K562 (cell line): Measurements from ENCODE around the gene MPZL3. TPM values are rescaled to one million over a fixed set of nuclear protein-coding genes. Genes with fewer than 3 reads are reported as not detected.

Source experiments
- ATAC-seq: fragments of 200-7000 bp; cut with Tn5 transposase; 3 replicates; pipeline ENCODE4 v1.9.1; 2020; ENCODE audit warnings: moderate library complexity
- BruUV-seq: library from RNA; stranded (reverse); fragments of 400-500 nt; replicated peaks from 2 replicates; lab custom pipeline; 2021; lab: Mats Ljungman, UMichigan
- CTCF ChIA-PET: fragments of 300-600 bp; formaldehyde crosslinking; extraction: SDS; loops from one replicate; lab custom pipeline; 2021; ENCODE audit warnings: low intra/inter-chr PET ratio; lab: Yijun Ruan, JAX
- POLR2A ChIA-PET: fragments of 300-600, 350-650 bp; sonication (Branson Sonifier 250); formaldehyde crosslinking; extraction: SDS; loops from one replicate; lab custom pipeline; 2021; ENCODE audit warnings: antibody characterized with exemption, inconsistent platforms; lab: Yijun Ruan, JAX
- DNase-seq, 4 experiments: peaks; one replicate each; pipeline versions ENCODE4 v3.0.0 to v3.0.0-alpha.2; 2011 to 2018; ENCODE audit warnings: low spot score in 3 of 4, mixed read lengths in 3 of 4; ENCODE audit errors: extremely low read depth in 1 of 4
- FAIRE-seq: peaks from 2 replicates; lab custom pipeline; 2011; peaks lifted over from hg19 to GRCh38; lab: Jason Lieb, UNC
- H2AFZ ChIP-seq: 2 replicates; pipeline ENCODE4 v1.6.0; 2011; ENCODE audit warnings: low read depth, low read length, control low read depth, inconsistent platforms
- H3K27ac ChIP-seq: fragments of 200-600 bp; 3 replicates; pipeline ENCODE4 v1.8.0; 2011; ENCODE audit warnings: low read depth, mild to moderate bottlenecking, control low read depth, inconsistent platforms, low read length, moderate library complexity, mixed read lengths; ENCODE audit errors: extremely low read depth
- H3K27me3 ChIP-seq, 2 experiments: fragments of 300-600 bp in 1 of 2; 2 replicates in 1 of 2; 3 replicates in 1 of 2; pipeline versions ENCODE4 v1.6.0 to v1.8.0; 2011; ENCODE audit warnings: inconsistent platforms in 2 of 2, low read length in 2 of 2, mild to moderate bottlenecking in 1 of 2, mixed read lengths in 1 of 2, moderate library complexity in 1 of 2; ENCODE audit not compliant: control insufficient read depth in 2 of 2, insufficient read depth in 2 of 2
- H3K36me3 ChIP-seq: fragments of 300-600 bp; 3 replicates; pipeline ENCODE4 v1.8.0; 2011; ENCODE audit warnings: mild to moderate bottlenecking, low read length, inconsistent platforms; ENCODE audit not compliant: control insufficient read depth, insufficient read depth
- H3K4me1 ChIP-seq, 2 experiments: fragments of 200-600 bp in 1 of 2; replicated peaks in 1 of 2; 2 replicates in 1 of 2; 3 replicates in 1 of 2; pipeline versions ENCODE4 v1.5.1 to v1.8.0; 2011; ENCODE audit warnings: inconsistent platforms in 2 of 2, low read length in 2 of 2, mild to moderate bottlenecking in 1 of 2, mixed read lengths in 1 of 2, moderate library complexity in 1 of 2; ENCODE audit not compliant: control insufficient read depth in 2 of 2, insufficient read depth in 2 of 2
- H3K4me2 ChIP-seq: 2 replicates; pipeline ENCODE4 v1.6.1; 2011; ENCODE audit warnings: low read length, control low read depth, inconsistent platforms, mixed read lengths; ENCODE audit not compliant: insufficient read depth
- H3K4me3 ChIP-seq: fragments of 200-600 bp; sonication (generic), shearing (Covaris generic); 2 replicates; pipeline ENCODE4 v1.5.1; 2016; ENCODE audit warnings: control low read depth, inconsistent platforms
- H3K79me2 ChIP-seq: fragments of 200-600 bp; 3 replicates; pipeline ENCODE4 v1.8.0; 2011; ENCODE audit warnings: low read length, inconsistent platforms; ENCODE audit not compliant: control insufficient read depth, insufficient read depth
- H3K9ac ChIP-seq, 2 experiments: 2 replicates each; pipeline versions ENCODE4 v1.6.0 to v1.6.1; 2011; ENCODE audit warnings: low read depth in 2 of 2, low read length in 2 of 2, control low read depth in 1 of 2, inconsistent platforms in 1 of 2, mild to moderate bottlenecking in 1 of 2, mixed read lengths in 1 of 2; ENCODE audit not compliant: insufficient read depth in 1 of 2
- H3K9me1 ChIP-seq: one replicate; pipeline ENCODE4 v1.6.0; 2011; ENCODE audit warnings: inconsistent platforms, mild to moderate bottlenecking, low read length, moderate library complexity; ENCODE audit not compliant: control insufficient read depth, insufficient read depth
- H3K9me3 ChIP-seq: replicated peaks from 2 replicates; pipeline ENCODE4 v1.5.1; 2011; ENCODE audit warnings: low read depth, low read length, inconsistent platforms; ENCODE audit not compliant: control insufficient read depth, insufficient read depth
- H4K20me1 ChIP-seq: replicated peaks from 2 replicates; pipeline ENCODE4 v1.6.1; 2011; ENCODE audit warnings: low read length, inconsistent platforms, mixed read lengths; ENCODE audit not compliant: control insufficient read depth, insufficient read depth
- FOXP1 ChIP-seq: sonication (generic); formaldehyde crosslinking; IDR thresholded peaks from 2 replicates; pipeline ENCODE4 v1.8.0; 2022; ENCODE audit warnings: mild to moderate bottlenecking, missing genetic modification reagents
- HOXB6 ChIP-seq: fragments of 250-450 bp; sonication (Bioruptor Pico); IDR thresholded peaks from 2 replicates; pipeline ENCODE4 v1.5.1; 2022; ENCODE audit warnings: mild to moderate bottlenecking, borderline replicate concordance
- KLF1 ChIP-seq: fragments of 450-650 bp; IDR thresholded peaks from 2 replicates; pipeline ENCODE4 v1.6.1; 2016; ENCODE audit warnings: missing genetic modification characterization, missing compliant biosample characterization
- SMARCA4 ChIP-seq: fragments of 450-650 bp; IDR thresholded peaks from 2 replicates; pipeline ENCODE4 v1.6.1; 2016
- ZBED1 ChIP-seq: IDR thresholded peaks from 2 replicates; pipeline ENCODE4 v1.6.1; 2014
- ZNF436 ChIP-seq: fragments of 250-450, 450-650 bp; sonication (Bioruptor Pico); formaldehyde crosslinking; IDR thresholded peaks from 2 replicates; pipeline ENCODE4 v1.7.0; 2020; ENCODE audit warnings: mild to moderate bottlenecking
- WGBS: fragments of 100-300 bp; shearing (Covaris generic); methylation state at CpG from one replicate; pipeline ENCODE4 v1.1.6; 2016; ENCODE audit warnings: low coverage, mixed read lengths; ENCODE audit not compliant: insufficient coverage; ENCODE audit errors: missing lambda C conversion rate; 5-methylcytosine and 5-hydroxymethylcytosine counted together
- in situ Hi-C: fragments of 300-500 bp; cut with MboI; formaldehyde crosslinking; loops from 4 replicates; pipeline ENCODE4 v1.15.0; 2018; ENCODE audit warnings: inconsistent platforms, mixed read lengths
- intact Hi-C: fragments of 100-400 bp; cut with micrococcal nuclease; formaldehyde crosslinking; loops from 2 replicates; pipeline ENCODE4 v1.14.2; 2022
- polyA plus RNA-seq, 8 experiments: library from polyadenylated mRNA; depleted of rRNA in 4 of 8; stranded (reverse) in 5 of 8; unstranded in 3 of 8; fragments of >200 nt; fragmentation: Nextera tagmentation in 2 of 8; fragmentation: Illumina TruSeq in 1 of 8; extraction: Ambion mirVana in 2 of 8; extraction: Trizol in 1 of 8; gene quantifications; 2 replicates each; pipeline versions ENCODE4 v1.2.1 to v1.2.3, GENCODE V29; 2011 to 2014; ENCODE audit warnings: inconsistent platforms in 1 of 8, missing spikeins in 1 of 8
- total RNA-seq, 7 experiments: library from RNA; depleted of rRNA in 6 of 7; stranded (reverse); fragments of >200 nt in 6 of 7; fragmentation: Illumina TruSeq in 2 of 7; extraction: Trizol in 2 of 7; gene quantifications; 2 replicates each; pipeline versions ENCODE4 v1.2.1 to v1.2.3, GENCODE V29; 2011 to 2021; ENCODE audit warnings: low replicate concordance in 1 of 7
- TF ChIP-seq, protein P1 (sequence below): fragments of 450-650 bp; IDR thresholded peaks from 2 replicates; pipeline ENCODE4 v1.6.1; 2016; ENCODE audit warnings: borderline replicate concordance

The MPZL3 gene
- total and polyA plus RNA-seq, 9 of the 15 experiments (the other 6 are each of a cell fraction or from before 2014, with no cell fraction given): 0.97 to 2.9 (median 1.6) TPM

- Histone ChIP-seq H3K4me3 (no peak overlapping the region), H3K9ac (no peak overlapping the region), H3K27me3 (peaks cover 4 to 10% of the 10 kb centered on the region in 2 experiments; a peak in 1 of 5 replicates), H4K20me1 (no peaks in the 10 kb centered on the region), H3K79me2 (no peaks in the 10 kb centered on the region), H3K4me2 (no peak overlapping the region), H3K4me1 (no peaks in the 10 kb centered on the region), H2AFZ (no peak overlapping the region), H3K36me3 (no peaks in the 10 kb centered on the region), H3K9me1 (no peaks in the 10 kb centered on the region), H3K27ac (no peak overlapping the region), H3K9me3 (no peaks in the 10 kb centered on the region)
- in situ Hi-C loops (no loop called here), intact Hi-C loops (no loop called here)
- POLR2A ChIA-PET: interaction anchor here (0.6 kb wide), 1 partner anchor 31 kb away, joined by 5 read pairs; no protein-coding TSS in a partner anchor
- FAIRE-seq (no peak), ATAC-seq (no peak), DNase-seq (no peak)
- no peak for TF ChIP-seq SMARCA4
- no peak for TF ChIP-seq ZNF436 (CRISPR knock-in tag)
- no peak for TF ChIP-seq FOXP1
- TF ChIP-seq KLF1: no peak
- TF ChIP-seq ZBED1: no peak
- TF ChIP-seq, protein P1, sequence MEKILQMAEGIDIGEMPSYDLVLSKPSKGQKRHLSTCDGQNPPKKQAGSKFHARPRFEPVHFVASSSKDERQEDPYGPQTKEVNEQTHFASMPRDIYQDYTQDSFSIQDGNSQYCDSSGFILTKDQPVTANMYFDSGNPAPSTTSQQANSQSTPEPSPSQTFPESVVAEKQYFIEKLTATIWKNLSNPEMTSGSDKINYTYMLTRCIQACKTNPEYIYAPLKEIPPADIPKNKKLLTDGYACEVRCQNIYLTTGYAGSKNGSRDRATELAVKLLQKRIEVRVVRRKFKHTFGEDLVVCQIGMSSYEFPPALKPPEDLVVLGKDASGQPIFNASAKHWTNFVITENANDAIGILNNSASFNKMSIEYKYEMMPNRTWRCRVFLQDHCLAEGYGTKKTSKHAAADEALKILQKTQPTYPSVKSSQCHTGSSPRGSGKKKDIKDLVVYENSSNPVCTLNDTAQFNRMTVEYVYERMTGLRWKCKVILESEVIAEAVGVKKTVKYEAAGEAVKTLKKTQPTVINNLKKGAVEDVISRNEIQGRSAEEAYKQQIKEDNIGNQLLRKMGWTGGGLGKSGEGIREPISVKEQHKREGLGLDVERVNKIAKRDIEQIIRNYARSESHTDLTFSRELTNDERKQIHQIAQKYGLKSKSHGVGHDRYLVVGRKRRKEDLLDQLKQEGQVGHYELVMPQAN: no peak
- TF ChIP-seq HOXB6 (CRISPR knock-in tag): no peak
- BruUV-seq: no TSS peak
- CTCF ChIA-PET: no interaction called here
- WGBS: 10% methylated on average over 5 of the region's 5 CpGs
These were observed 22.8 kb downstream of the MPZL3 start for GRCh38 chr11:118229274-118229847.
